DOHH2 (cell line): ENCODE measurements around the gene GRB2.

Source experiments
- CTCF ChIP-seq: fragments of 200-600 bp; sonication (generic); IDR thresholded peaks from one replicate; pipeline ENCODE4 v1.5.1; 2014; ENCODE audit warnings: antibody characterized with exemption, mild to moderate bottlenecking, low read depth, low read length; ENCODE audit not compliant: poor library complexity, severe bottlenecking
- EZH2phosphoT487 ChIP-seq: fragments of 200-600 bp; sonication (generic); IDR thresholded peaks from 2 replicates; pipeline ENCODE4 v1.6.1; 2017; ENCODE audit warnings: borderline replicate concordance, mild to moderate bottlenecking, antibody characterized with exemption, low read length, moderate library complexity, mixed read lengths

GRCh38 chr17:75400326-75400939, 5.0 kb downstream of the GRB2 start:
- TF ChIP-seq CTCF (no peak), EZH2phosphoT487 (no peak)
